WERI-Rb-1 (cell line): ENCODE results near the gene TTN.

Experiments used
- DNase-seq: peaks from one replicate; pipeline ENCODE4 v3.0.0-alpha.2; 2020
- H3K27ac ChIP-seq: fragments of 250-450 bp; sonication (Bioruptor Pico); 2 replicates; pipeline ENCODE4 v1.5.1; 2020; ENCODE audit warnings: mild to moderate bottlenecking, moderate library complexity
- H3K27me3 ChIP-seq: fragments of 250-450 bp; sonication (Bioruptor Pico); 2 replicates; pipeline ENCODE4 v1.5.1; 2021; ENCODE audit warnings: mild to moderate bottlenecking, low read depth, moderate library complexity; ENCODE audit not compliant: insufficient read depth, severe bottlenecking
- H3K36me3 ChIP-seq: fragments of 250-450 bp; sonication (Bioruptor Pico); 2 replicates; pipeline ENCODE4 v1.5.1; 2020; ENCODE audit warnings: mild to moderate bottlenecking, moderate library complexity
- H3K4me3 ChIP-seq: 2 replicates; pipeline ENCODE4 v1.5.1; 2011; ENCODE audit warnings: low read depth, mild to moderate bottlenecking, control low read depth, low read length
- H3K9me3 ChIP-seq: fragments of 250-450 bp; sonication (Bioruptor Pico); 2 replicates; pipeline ENCODE4 v1.5.1; 2021; ENCODE audit warnings: mild to moderate bottlenecking, moderate library complexity; ENCODE audit not compliant: severe bottlenecking
- CTCF ChIP-seq: IDR thresholded peaks from 2 replicates; pipeline ENCODE4 v1.5.1; 2011; ENCODE audit warnings: low read depth, mild to moderate bottlenecking, control low read depth, inconsistent platforms, low read length

TTN gene

GRCh38 chr2:178830451-178830850, 23.2 kb upstream of the TTN start:
- Histone ChIP-seq H3K4me3 (no peak overlapping the region), H3K9me3 (no peaks in the 10 kb centered on the region), H3K36me3 (peaks cover 18% of the 10 kb centered on the region), H3K27me3 (no peaks in the 10 kb centered on the region), H3K27ac (no peak overlapping the region)
- no peak for DNase-seq
- no peak for TF ChIP-seq CTCF

- Histone ChIP-seq H3K9me3 (no peaks in the 10 kb centered on the region), H3K27me3 (no peaks in the 10 kb centered on the region), H3K4me3 (no peak overlapping the region), H3K36me3 (peaks cover 15% of the 10 kb centered on the region), H3K27ac (no peak overlapping the region)
- no peak for TF ChIP-seq CTCF
- no peak for DNase-seq
Observed at GRCh38 chr2:178829981-178830380, 22.8 kb upstream of the TTN start.

DNA sequence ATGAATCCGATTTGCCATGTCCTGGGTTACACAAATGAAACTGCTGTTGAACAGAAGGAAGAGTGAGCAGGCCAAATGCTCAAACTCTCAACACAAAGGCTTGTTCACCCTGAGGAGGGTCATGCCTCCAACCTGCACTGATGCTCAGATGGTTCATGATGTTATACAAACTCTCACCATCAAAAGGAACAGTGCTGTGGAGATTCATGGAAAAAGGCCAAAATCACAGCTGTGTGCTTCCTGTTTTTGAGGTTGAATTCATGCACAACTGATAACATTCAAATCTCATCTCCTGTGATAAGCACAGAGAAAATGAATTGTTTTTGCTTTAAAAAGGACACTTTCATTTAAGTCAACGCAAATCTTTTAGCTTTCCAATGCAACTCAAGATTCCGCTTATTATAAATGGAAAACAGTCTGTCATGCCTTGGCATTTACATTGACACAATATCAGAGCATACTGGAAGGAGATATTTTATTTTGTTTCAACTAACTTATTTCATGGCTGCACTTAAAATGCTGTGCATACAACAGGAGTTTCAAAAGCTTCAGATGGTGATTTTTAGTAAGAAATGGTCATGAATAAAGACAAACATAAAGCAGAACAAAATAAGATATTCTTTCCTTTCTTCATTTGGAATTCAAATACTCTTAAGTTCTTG, 22.2 kb upstream of the TTN start:
- no peaks in the 10 kb centered on the region for H3K27me3 ChIP-seq
- DNase-seq = no peak
- H3K9me3 ChIP-seq = no peaks in the 10 kb centered on the region
- no peak overlapping the region for H3K27ac ChIP-seq
- H3K36me3 ChIP-seq = peaks cover 13% of the 10 kb centered on the region
- H3K4me3 ChIP-seq = no peak overlapping the region
- TF ChIP-seq CTCF = no peak

GRCh38 chr2:178828486-178828881, 21.3 kb upstream of the TTN start:
- Histone ChIP-seq H3K4me3 (no peak overlapping the region), H3K9me3 (no peaks in the 10 kb centered on the region), H3K27me3 (no peaks in the 10 kb centered on the region), H3K27ac (no peak overlapping the region), H3K36me3 (peaks cover 9% of the 10 kb centered on the region)
- no peak for TF ChIP-seq CTCF
- DNase-seq = no peak

GRCh38 chr2:178827739-178828485, 20.7 kb upstream of the TTN start:
- no peak for DNase-seq
- no peak for TF ChIP-seq CTCF
- no peaks in the 10 kb centered on the region for H3K9me3 ChIP-seq
- no peaks in the 10 kb centered on the region for H3K27me3 ChIP-seq
- no peak overlapping the region for H3K27ac ChIP-seq
- H3K36me3 ChIP-seq = peaks cover 9% of the 10 kb centered on the region
- no peak overlapping the region for H3K4me3 ChIP-seq

DNA sequence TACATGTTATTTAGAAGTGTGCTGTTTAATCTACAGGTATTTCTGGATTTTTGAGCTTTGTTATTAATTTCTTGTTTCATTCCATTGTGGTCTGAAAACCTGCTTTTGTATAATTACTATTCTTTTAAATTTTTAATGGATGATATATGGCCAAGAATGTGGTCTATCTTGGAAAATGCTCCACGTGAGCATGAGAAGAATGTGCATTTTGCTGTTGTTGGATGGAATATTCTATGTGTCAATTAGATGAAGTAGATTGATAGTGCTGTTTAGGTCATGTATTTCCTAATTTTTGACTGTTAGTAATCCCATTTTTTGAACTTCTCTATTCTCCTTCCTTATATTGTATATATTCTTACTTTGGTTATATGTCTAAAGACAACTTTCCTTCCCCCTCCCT, 19.9 kb upstream of the TTN start:
- peaks cover 9% of the 10 kb centered on the region for H3K36me3 ChIP-seq
- DNase-seq = no peak
- TF ChIP-seq CTCF = no peak
- H3K4me3 ChIP-seq = no peak overlapping the region
- no peaks in the 10 kb centered on the region for H3K9me3 ChIP-seq
- no peaks in the 10 kb centered on the region for H3K27me3 ChIP-seq
- H3K27ac ChIP-seq = no peak overlapping the region
